ENCODE measurements around the gene NOTO. TPM values are rescaled to one million over a fixed set of nuclear protein-coding genes. Genes with fewer than 3 reads are reported as not detected.
A peak's percentile ranks its signal among the peaks of the same experiment; 100 is the strongest.

NOTO gene
- total RNA-seq, 2 experiments from 2014 or later: not detected

- ATAC-seq (no peak), DNase-seq (no peak)
- peaks cover 3% of the 10 kb centered on the region for H3K4me1 Mint-ChIP-seq (ENCODE audit: low read depth)
- intact Hi-C loops (cut with micrococcal nuclease): no loop called here
- no peak overlapping the region for H3K4me3 Mint-ChIP-seq
- CTCF ChIA-PET: interaction anchor here (1.2 kb wide), 1 partner anchor 11 kb away, joined by 3 read pairs; no protein-coding TSS in a partner anchor
- peaks cover 23% of the 10 kb centered on the region for H3K36me3 Mint-ChIP-seq (ENCODE audit: low read depth)
- no peaks in the 10 kb centered on the region for H3K27me3 Mint-ChIP-seq
- TF ChIP-seq CTCF (IDR thresholded peaks at IDR 0.05): no peak
- peak overlapping the region; percentile 15 for H3K27ac Mint-ChIP-seq
- no peaks in the 10 kb centered on the region for H3K9me3 Mint-ChIP-seq
- POLR2A ChIA-PET: interaction anchor here (0.8 to 7.9 kb wide), 7 partner anchors 9 to 37 kb away, joined by 3 to 97 read pairs (median 4); partner anchors contain the start of genes CCT7, EGR4 and PRADC1
Observed at GRCh38 chr2:73256618-73256922, 54.2 kb downstream of the NOTO start.

- H3K9me3 Mint-ChIP-seq: no peaks in the 10 kb centered on the region
- intact Hi-C loops (cut with micrococcal nuclease): no loop called here
- no peak for TF ChIP-seq CTCF (IDR thresholded peaks at IDR 0.05)
- CTCF ChIA-PET: interaction anchor here (1.2 kb wide), 1 partner anchor 11 kb away, joined by 3 read pairs; no protein-coding TSS in a partner anchor
- POLR2A ChIA-PET: interaction anchor here (0.7 to 1.7 kb wide), 9 partner anchors 9 to 37 kb away, joined by 3 to 9 read pairs (median 4); partner anchors contain the start of gene EGR4
- peak overlapping the region; percentile 15 for H3K27ac Mint-ChIP-seq
- H3K4me3 Mint-ChIP-seq: no peak overlapping the region
- no peaks in the 10 kb centered on the region for H3K27me3 Mint-ChIP-seq
- H3K36me3 Mint-ChIP-seq (ENCODE audit: low read depth): peaks cover 24% of the 10 kb centered on the region
- ATAC-seq (no peak), DNase-seq (no peak)
- H3K4me1 Mint-ChIP-seq (ENCODE audit: low read depth): peaks cover 3% of the 10 kb centered on the region
Observed at GRCh38 chr2:73257021-73257420, 54.6 kb downstream of the NOTO start.

- peaks cover 3% of the 10 kb centered on the region for H3K4me1 Mint-ChIP-seq (ENCODE audit: low read depth)
- intact Hi-C loops (cut with micrococcal nuclease): no loop called here
- CTCF ChIA-PET: interaction anchor here (0.7 to 1.7 kb wide), 3 partner anchors 10 to 33 kb away, joined by 3 to 4 read pairs (median 3); no protein-coding TSS in a partner anchor
- H3K9me3 Mint-ChIP-seq: no peaks in the 10 kb centered on the region
- peaks cover 25% of the 10 kb centered on the region for H3K36me3 Mint-ChIP-seq (ENCODE audit: low read depth)
- no peak for TF ChIP-seq CTCF (IDR thresholded peaks at IDR 0.05)
- no peak overlapping the region for H3K4me3 Mint-ChIP-seq
- DNase-seq: peak; percentile 26
- H3K27me3 Mint-ChIP-seq: no peaks in the 10 kb centered on the region
- POLR2A ChIA-PET: interaction anchor here (0.6 to 1.7 kb wide), 10 partner anchors 10 to 145 kb away, joined by 3 to 9 read pairs (median 4); partner anchors contain the start of genes EGR4 and RAB11FIP5
- no peak for ATAC-seq
- H3K27ac Mint-ChIP-seq: peak overlapping the region; percentile 15
Observed at GRCh38 chr2:73257425-73258125, 55.2 kb downstream of the NOTO start.

GRCh38 chr2:73258186-73258912, 56.0 kb downstream of the NOTO start:
- no peak for TF ChIP-seq CTCF (IDR thresholded peaks at IDR 0.05)

More at GRCh38 chr2:73258186-73258912, 56.0 kb downstream of the NOTO start:
- intact Hi-C loops (cut with micrococcal nuclease): no loop called here
- no peak overlapping the region for H3K27ac Mint-ChIP-seq
- no peak overlapping the region for H3K4me3 Mint-ChIP-seq
- peaks cover 3% of the 10 kb centered on the region for H3K4me1 Mint-ChIP-seq (ENCODE audit: low read depth)
- H3K27me3 Mint-ChIP-seq: no peaks in the 10 kb centered on the region
- no peak for DNase-seq
- ATAC-seq: no peak
- H3K9me3 Mint-ChIP-seq: no peaks in the 10 kb centered on the region
- peaks cover 18% of the 10 kb centered on the region for H3K36me3 Mint-ChIP-seq (ENCODE audit: low read depth)
- ChIA-PET POLR2A (interaction anchor here (0.6 to 1.2 kb wide), 4 partner anchors 8 to 146 kb away, joined by 3 to 4 read pairs (median 4); partner anchors contain the start of gene RAB11FIP5), CTCF (interaction anchor here (0.7 to 1.7 kb wide), 3 partner anchors 10 to 32 kb away, joined by 3 to 4 read pairs (median 3); no protein-coding TSS in a partner anchor)
